Erythroblast (primary cell): ENCODE data around the gene UBA7.
"Not testable (repeated sequence)": the region's sequence is repeated elsewhere in the genome, so short reads cannot be mapped to it uniquely, and the experiment has no call there.

Source experiments
- DNase-seq, 2 experiments: peaks; one replicate each; lab custom pipeline; 2025; lab: John Stamatoyannopoulos, UW
- GATA1 ChIP-seq: IDR thresholded peaks from 2 replicates; pipeline ENCODE4 v1.6.1; 2011; ENCODE audit warnings: low read depth, mild to moderate bottlenecking, control low read depth, low read length, moderate library complexity
- POLR2A ChIP-seq: IDR thresholded peaks from 2 replicates; pipeline ENCODE4 v1.6.1; 2011; ENCODE audit warnings: mild to moderate bottlenecking, low read length

The UBA7 gene

GRCh38 chr3:49785565-49786356, 28.0 kb downstream of the UBA7 start:
- TF ChIP-seq GATA1 (no peak), POLR2A (no peak)
- peak; percentile 74 to 85 for DNase-seq

GRCh38 chr3:49782277-49782676, 31.5 kb downstream of the UBA7 start:
- not testable (repeated sequence) for DNase-seq

GRCh38 chr3:49781415-49782199, 32.1 kb downstream of the UBA7 start:
- DNase-seq = no peak
- TF ChIP-seq POLR2A (no peak), GATA1 (no peak)

- not testable (repeated sequence) for DNase-seq
Observed at GRCh38 chr3:49780975-49781365, 32.8 kb downstream of the UBA7 start.

- no peak for TF ChIP-seq POLR2A
Observed at GRCh38 chr3:49780080-49780974, 33.4 kb downstream of the UBA7 start.

GRCh38 chr3:49779358-49780079, 34.2 kb downstream of the UBA7 start:
- TF ChIP-seq POLR2A (no peak), GATA1 (no peak)
- DNase-seq = no peak

More at GRCh38 chr3:49780080-49780974, 33.4 kb downstream of the UBA7 start:
- DNase-seq = no peak

- DNase-seq = not testable (repeated sequence)
Observed at GRCh38 chr3:49776101-49776500, 37.7 kb downstream of the UBA7 start.

- TF ChIP-seq POLR2A = no peak
- no peak for TF ChIP-seq GATA1
- no peak for DNase-seq
Observed at GRCh38 chr3:49775538-49775937, 38.2 kb downstream of the UBA7 start.

- no peak for TF ChIP-seq GATA1
- no peak for TF ChIP-seq POLR2A
Observed at GRCh38 chr3:49772703-49773102, 41.0 kb downstream of the UBA7 start.

GRCh38 chr3:49771340-49771938, 42.3 kb downstream of the UBA7 start:
- TF ChIP-seq GATA1 (no peak), POLR2A (no peak)
- DNase-seq = no peak

More at GRCh38 chr3:49772703-49773102, 41.0 kb downstream of the UBA7 start:
- no peak for DNase-seq

- TF ChIP-seq GATA1 = no peak
- TF ChIP-seq POLR2A = no peak
- no peak for DNase-seq
Observed at GRCh38 chr3:49769926-49770325, 43.8 kb downstream of the UBA7 start.

- no peak for DNase-seq
- no peak for TF ChIP-seq POLR2A
- no peak for TF ChIP-seq GATA1
Observed at GRCh38 chr3:49769286-49769915, 44.4 kb downstream of the UBA7 start.

GRCh38 chr3:49763981-49764380, 49.8 kb downstream of the UBA7 start:
- no peak for TF ChIP-seq POLR2A
- no peak for TF ChIP-seq GATA1
- no peak for DNase-seq
